Loucy (cell line): Measurements from ENCODE around the gene TBC1D22A.

Experiments
- H2AFZ ChIP-seq: fragments of 200-600 bp; sonication (generic); 2 replicates; pipeline ENCODE4 v1.6.0; 2016; ENCODE audit warnings: antibody characterized with exemption, mild to moderate bottlenecking, low read length, moderate library complexity
- H3F3A ChIP-seq: fragments of 200-600 bp; 2 replicates; pipeline ENCODE4 v1.6.0; 2016; ENCODE audit warnings: antibody characterized with exemption, low read depth, mild to moderate bottlenecking
- H3K27me3 ChIP-seq: fragments of 200-600 bp; sonication (generic); 2 replicates; pipeline ENCODE4 v1.6.1; 2014; ENCODE audit warnings: low read length, mild to moderate bottlenecking; ENCODE audit not compliant: insufficient read depth, poor library complexity, severe bottlenecking
- H3K36me3 ChIP-seq: fragments of 200-600 bp; sonication (generic); 2 replicates; pipeline ENCODE4 v1.6.1; 2016; ENCODE audit warnings: low read length; ENCODE audit not compliant: insufficient read depth
- H3K4me1 ChIP-seq: fragments of 200-600 bp; sonication (generic); 2 replicates; pipeline ENCODE4 v1.5.1; 2014; ENCODE audit warnings: low read length, mild to moderate bottlenecking; ENCODE audit not compliant: insufficient read depth, poor library complexity, severe bottlenecking
- H3K4me2 ChIP-seq: fragments of 200-600 bp; sonication (generic); 2 replicates; pipeline ENCODE4 v1.6.0; 2014; ENCODE audit warnings: antibody characterized with exemption, low read length, low read depth, mild to moderate bottlenecking; ENCODE audit not compliant: poor library complexity, severe bottlenecking
- H3K4me3 ChIP-seq: fragments of 200-600 bp; sonication (generic); 2 replicates; pipeline ENCODE4 v1.5.1; 2014; ENCODE audit warnings: low read length, mild to moderate bottlenecking, mixed read lengths; ENCODE audit not compliant: poor library complexity, severe bottlenecking
- H3K79me2 ChIP-seq: fragments of 200-600 bp; sonication (generic); 2 replicates; pipeline ENCODE4 v1.6.1; 2014; ENCODE audit warnings: low read length; ENCODE audit not compliant: insufficient read depth
- H3K9ac ChIP-seq: fragments of 200-600 bp; sonication (generic); 2 replicates; pipeline ENCODE4 v1.6.0; 2014; ENCODE audit warnings: mild to moderate bottlenecking, low read depth, low read length, moderate library complexity; ENCODE audit not compliant: poor library complexity, severe bottlenecking
- H3K9me2 ChIP-seq: fragments of 200-600 bp; sonication (generic); replicated peaks from 2 replicates; pipeline ENCODE4 v1.6.1; 2016; ENCODE audit warnings: low read depth, low read length, mixed read lengths
- H3K9me3 ChIP-seq: fragments of 200-600 bp; sonication (generic); 2 replicates; pipeline ENCODE4 v1.6.1; 2014; ENCODE audit warnings: mild to moderate bottlenecking, antibody characterized with exemption, low read length, low read depth; ENCODE audit not compliant: insufficient read depth
- H4K20me1 ChIP-seq: fragments of 200-600 bp; sonication (generic); 2 replicates; pipeline ENCODE4 v1.6.0; 2014; ENCODE audit warnings: antibody characterized with exemption, low read length, mild to moderate bottlenecking; ENCODE audit not compliant: insufficient read depth, poor library complexity, severe bottlenecking
- EZH2phosphoT487 ChIP-seq: fragments of 200-600 bp; IDR thresholded peaks from 2 replicates; pipeline ENCODE4 v1.6.1; 2018; ENCODE audit warnings: antibody characterized with exemption, mild to moderate bottlenecking, moderate library complexity, borderline replicate concordance
- TF ChIP-seq, protein P1 (sequence below): fragments of 200-600 bp; sonication (generic); conservative IDR thresholded peaks from 2 replicates; pipeline ENCODE4 v1.5.1; 2014; ENCODE audit warnings: mild to moderate bottlenecking, antibody characterized with exemption, low read length

The TBC1D22A gene

DNA sequence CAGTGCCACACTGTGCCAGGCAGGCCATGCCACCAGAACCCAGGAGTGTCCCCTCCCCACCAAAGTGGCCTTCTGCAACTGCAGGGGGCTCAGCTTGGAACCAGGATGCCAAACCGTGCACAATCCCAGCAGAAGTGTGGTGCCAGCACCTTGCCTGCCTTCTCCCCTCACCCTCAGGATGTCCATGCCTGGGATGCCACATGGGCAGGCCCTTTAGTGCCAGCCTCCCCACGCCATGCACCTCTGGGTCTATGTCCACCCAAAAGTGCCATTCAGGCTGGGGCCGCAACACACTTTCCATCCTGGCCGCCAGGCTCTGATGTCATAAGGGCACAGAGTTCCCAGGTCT, 8.7 kb upstream of the TBC1D22A start:
- peaks cover 15% of the 10 kb centered on the region for H3K4me1 ChIP-seq
- peaks cover 11% of the 10 kb centered on the region; the same call in 1 of the 2 replicates for H3K9me3 ChIP-seq
- no peaks in the 10 kb centered on the region for H3K27me3 ChIP-seq
- no peaks in the 10 kb centered on the region for H3K79me2 ChIP-seq
- no peaks in the 10 kb centered on the region for H3F3A ChIP-seq
- TF ChIP-seq, protein P1, sequence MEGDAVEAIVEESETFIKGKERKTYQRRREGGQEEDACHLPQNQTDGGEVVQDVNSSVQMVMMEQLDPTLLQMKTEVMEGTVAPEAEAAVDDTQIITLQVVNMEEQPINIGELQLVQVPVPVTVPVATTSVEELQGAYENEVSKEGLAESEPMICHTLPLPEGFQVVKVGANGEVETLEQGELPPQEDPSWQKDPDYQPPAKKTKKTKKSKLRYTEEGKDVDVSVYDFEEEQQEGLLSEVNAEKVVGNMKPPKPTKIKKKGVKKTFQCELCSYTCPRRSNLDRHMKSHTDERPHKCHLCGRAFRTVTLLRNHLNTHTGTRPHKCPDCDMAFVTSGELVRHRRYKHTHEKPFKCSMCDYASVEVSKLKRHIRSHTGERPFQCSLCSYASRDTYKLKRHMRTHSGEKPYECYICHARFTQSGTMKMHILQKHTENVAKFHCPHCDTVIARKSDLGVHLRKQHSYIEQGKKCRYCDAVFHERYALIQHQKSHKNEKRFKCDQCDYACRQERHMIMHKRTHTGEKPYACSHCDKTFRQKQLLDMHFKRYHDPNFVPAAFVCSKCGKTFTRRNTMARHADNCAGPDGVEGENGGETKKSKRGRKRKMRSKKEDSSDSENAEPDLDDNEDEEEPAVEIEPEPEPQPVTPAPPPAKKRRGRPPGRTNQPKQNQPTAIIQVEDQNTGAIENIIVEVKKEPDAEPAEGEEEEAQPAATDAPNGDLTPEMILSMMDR, result no peak
- no peak for TF ChIP-seq EZH2phosphoT487
- no peak overlapping the region for H3K4me2 ChIP-seq
- no peak overlapping the region for H3K9ac ChIP-seq
- H4K20me1 ChIP-seq, result no peaks in the 10 kb centered on the region
- H3K9me2 ChIP-seq, result no peaks in the 10 kb centered on the region
- no peak overlapping the region for H2AFZ ChIP-seq
- no peak overlapping the region for H3K4me3 ChIP-seq
- no peaks in the 10 kb centered on the region for H3K36me3 ChIP-seq

DNA sequence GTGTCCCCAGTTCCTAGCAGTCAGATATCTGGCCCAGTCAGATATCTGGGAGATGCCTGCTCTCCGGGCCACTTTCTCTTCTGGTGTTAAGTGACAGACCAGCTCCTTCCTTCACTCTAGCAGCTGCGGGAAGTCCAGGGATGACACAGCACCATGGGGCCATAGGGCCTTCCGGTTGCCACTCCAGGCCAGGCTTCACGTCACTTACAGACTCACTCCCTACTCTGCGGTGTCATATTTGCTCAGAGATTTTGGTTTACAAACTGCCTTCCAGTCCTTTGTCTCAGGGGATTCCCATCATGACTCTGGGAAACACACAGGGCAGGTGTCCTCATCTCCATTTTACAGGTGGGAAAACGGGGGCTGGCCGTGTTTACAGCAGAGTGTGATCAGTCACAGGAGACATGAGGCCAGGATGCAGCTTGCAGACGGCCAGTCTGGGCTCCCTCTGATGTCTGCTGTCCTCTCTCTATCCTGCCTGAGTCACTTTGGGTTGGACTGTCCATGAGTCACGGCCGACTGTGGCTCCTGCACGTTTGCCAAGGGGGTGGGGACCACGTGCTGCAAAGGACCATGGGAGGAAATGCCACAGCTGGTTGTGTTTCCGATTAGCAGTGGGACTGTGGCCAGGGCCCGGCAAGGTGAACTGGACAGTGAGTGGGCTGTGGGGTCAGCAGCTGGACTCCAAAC, 8.2 kb upstream of the TBC1D22A start:
- Histone ChIP-seq H3K79me2 (no peaks in the 10 kb centered on the region), H3K9me3 (peaks cover 11% of the 10 kb centered on the region; the same call in 1 of the 2 replicates), H4K20me1 (no peaks in the 10 kb centered on the region), H3K27me3 (no peaks in the 10 kb centered on the region), H3K36me3 (no peaks in the 10 kb centered on the region), H3K4me1 (peaks cover 10% of the 10 kb centered on the region), H3K9ac (no peak overlapping the region), H3K9me2 (no peaks in the 10 kb centered on the region), H3K4me2 (no peak overlapping the region), H3F3A (no peaks in the 10 kb centered on the region), H3K4me3 (no peak overlapping the region), H2AFZ (no peak overlapping the region)
- TF ChIP-seq, protein P1, result no peak
- no peak for TF ChIP-seq EZH2phosphoT487

DNA sequence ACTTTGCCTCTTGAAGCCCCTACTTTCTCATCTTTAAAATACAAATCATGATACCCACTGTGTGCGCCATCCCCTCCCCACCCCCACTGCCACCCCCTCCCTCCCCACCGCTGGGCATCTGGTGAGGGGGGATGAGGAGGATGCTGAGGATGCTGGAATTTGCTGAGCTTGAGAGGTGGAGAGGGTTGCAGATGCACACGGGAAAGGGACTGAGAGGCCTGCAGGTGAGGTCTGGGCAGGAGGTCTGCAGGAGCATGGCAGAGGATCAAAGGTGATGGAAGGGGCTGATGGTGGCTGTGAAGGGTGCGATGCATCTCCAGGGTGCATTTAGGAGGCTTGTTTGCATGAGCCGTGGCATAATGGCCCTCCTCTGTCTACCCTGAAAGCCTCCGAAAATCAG, 7.6 kb upstream of the TBC1D22A start:
- Histone ChIP-seq H4K20me1 (no peaks in the 10 kb centered on the region), H3K9ac (no peak overlapping the region), H2AFZ (no peak overlapping the region), H3K4me2 (no peak overlapping the region), H3K9me3 (peaks cover 11% of the 10 kb centered on the region; the same call in 1 of the 2 replicates), H3K9me2 (no peaks in the 10 kb centered on the region), H3K79me2 (no peaks in the 10 kb centered on the region), H3F3A (no peaks in the 10 kb centered on the region), H3K27me3 (no peaks in the 10 kb centered on the region), H3K4me3 (no peak overlapping the region), H3K36me3 (no peaks in the 10 kb centered on the region), H3K4me1 (peaks cover 5% of the 10 kb centered on the region)
- no peak for TF ChIP-seq EZH2phosphoT487
- TF ChIP-seq, protein P1, result no peak
